GM12891 (cell line): ENCODE data around the gene ZNF595.
"Not testable (repeated sequence)": the region's sequence is repeated elsewhere in the genome, so short reads cannot be mapped to it uniquely, and the experiment has no call there.

Experiments used
- PAX5 ChIP-seq: IDR thresholded peaks from 2 replicates; pipeline ENCODE4 v1.6.1; 2011; ENCODE audit warnings: low read length, moderate library complexity, mild to moderate bottlenecking; ENCODE audit not compliant: insufficient read depth, severe bottlenecking
- POLR2A ChIP-seq: IDR thresholded peaks from 2 replicates; pipeline ENCODE4 v1.6.1; 2011; ENCODE audit warnings: low read depth, low read length, control low read depth
- POLR2AphosphoS5 ChIP-seq: IDR thresholded peaks from 2 replicates; pipeline ENCODE4 v1.6.1; 2011; ENCODE audit warnings: low read depth, low read length, control low read depth
- POU2F2 ChIP-seq: IDR thresholded peaks from 2 replicates; pipeline ENCODE4 v1.6.1; 2011; ENCODE audit warnings: low read depth, mild to moderate bottlenecking, control low read depth, low read length, moderate library complexity
- SPI1 ChIP-seq: IDR thresholded peaks from 2 replicates; pipeline ENCODE4 v1.6.1; 2011; ENCODE audit warnings: low read depth, low read length, control low read depth
- TAF1 ChIP-seq: IDR thresholded peaks from 2 replicates; pipeline ENCODE4 v1.6.1; 2011; ENCODE audit warnings: low read depth, low read length, control low read depth

DNA sequence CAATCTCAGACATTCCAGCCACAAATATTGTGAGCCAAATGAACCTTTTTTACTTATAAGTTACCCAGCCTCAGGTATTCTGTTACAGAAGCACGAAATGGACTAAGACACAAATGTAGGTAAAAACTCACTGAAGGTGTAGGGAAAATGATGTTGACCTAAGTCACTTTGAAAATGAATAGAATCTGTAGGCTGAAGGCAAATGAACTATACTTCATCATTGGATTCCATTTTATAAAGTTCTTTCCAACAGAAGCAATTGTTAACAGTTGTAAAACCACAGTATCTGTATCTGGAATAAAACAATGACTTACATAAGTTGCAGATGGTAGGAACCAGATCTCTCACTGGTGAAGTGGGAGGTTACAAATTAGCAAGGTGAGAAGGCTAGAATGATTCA lies 34.5 kb upstream of the ZNF595 start:
- TF ChIP-seq POLR2A, POLR2AphosphoS5, TAF1, SPI1, PAX5, POU2F2: not testable (repeated sequence)
